Heart left ventricle (tissue), 16 donors: Measurements from ENCODE around the gene TBCD. TPM values are rescaled to one million over a fixed set of nuclear protein-coding genes. Genes with fewer than 3 reads are reported as not detected.
"Not testable (repeated sequence)": the region's sequence is repeated elsewhere in the genome, so short reads cannot be mapped to it uniquely, and the experiment has no call there.

Source experiments
- ATAC-seq, 4 donors: fragments of 200-7000 bp; cut with Tn5 transposase; one replicate each; pipeline ENCODE4 v1.9.1; 2020 to 2022; ENCODE audit warnings: moderate library complexity in 4 of 4, mild to moderate bottlenecking in 3 of 4, moderate number of reproducible peaks in 1 of 4
- DNase-seq, 5 donors: peaks; one replicate each; pipeline ENCODE4 v3.0.0-alpha.2; 2020
- H3K27ac ChIP-seq, 12 donors: fragments of 200-600 bp; sonication (generic) in 4 of 12; one replicate each; pipeline versions ENCODE4 v1.5.0 to v1.8.0; 2016 to 2022; ENCODE audit warnings: mild to moderate bottlenecking in 2 of 12
- H3K27me3 ChIP-seq, 9 donors: fragments of 200-600 bp; sonication (generic) in 2 of 9; one replicate each; pipeline versions ENCODE4 v1.5.1 to v1.8.0; 2016 to 2022; ENCODE audit warnings: mild to moderate bottlenecking in 3 of 9
- H3K36me3 ChIP-seq, 9 donors: fragments of 200-600 bp; sonication (generic) in 2 of 9; one replicate each; pipeline versions ENCODE4 v1.5.0 to v1.8.0; 2018 to 2022; ENCODE audit warnings: mild to moderate bottlenecking in 2 of 9
- H3K4me1 ChIP-seq, 12 donors: fragments of 200-600 bp; sonication (generic) in 4 of 12; one replicate each; pipeline versions ENCODE4 v1.5.0 to v1.8.0; 2016 to 2022; ENCODE audit warnings: mild to moderate bottlenecking in 3 of 12
- H3K4me3 ChIP-seq, 12 donors: fragments of 200-600 bp; sonication (generic) in 4 of 12; one replicate each; pipeline versions ENCODE4 v1.5.0 to v1.8.0; 2017 to 2022; ENCODE audit warnings: mild to moderate bottlenecking in 9 of 12, moderate library complexity in 4 of 12
- H3K9me3 ChIP-seq, 12 donors: fragments of 200-600 bp; sonication (generic) in 4 of 12; one replicate each; pipeline versions ENCODE4 v1.5.0 to v1.8.0; 2016 to 2022; ENCODE audit warnings: mild to moderate bottlenecking in 1 of 12
- CTCF ChIP-seq, 12 donors: fragments of 200-600 bp; sonication (generic) in 4 of 12; IDR thresholded peaks; one replicate each; pipeline versions ENCODE4 v1.5.0 to v1.8.0; 2018 to 2022; ENCODE audit warnings: antibody characterized with exemption in 12 of 12, mild to moderate bottlenecking in 5 of 12
- POLR2A ChIP-seq, 2 donors: fragments of 450-650 bp; IDR thresholded peaks; one replicate each; pipeline ENCODE4 v1.6.1; 2017; ENCODE audit warnings: antibody characterized with exemption in 2 of 2, mild to moderate bottlenecking in 2 of 2, moderate library complexity in 2 of 2
- WGBS, 4 donors: extraction: QIAGEN DNeasy Blood & Tissue Kit in 2 of 4; methylation state at CpG; one replicate each; pipeline versions ENCODE4 v1.1.5 to v1.1.7; 2013 to 2018; 5-methylcytosine and 5-hydroxymethylcytosine counted together
- intact Hi-C, 10 donors: fragments of 100-400 bp; cut with DNase I; formaldehyde crosslinking; loops; one replicate each; pipeline versions ENCODE4 v1.11.1 to v1.14.2; 2022
- polyA plus RNA-seq, 2 donors: library from polyadenylated mRNA; stranded (reverse); fragments of 200-250 nt; gene quantifications; one replicate each; pipeline ENCODE4 v1.2.3, GENCODE V29; 2013
- total RNA-seq, 9 donors: library from RNA; depleted of rRNA in 2 of 9; stranded (reverse); fragments of >200 nt in 2 of 9; fragmentation: NEBNext Ultra II Directional in 3 of 9; extraction: Animal tissue kit (Norgen Biotek cat#: 25700) in 3 of 9; gene quantifications; one replicate each; pipeline versions ENCODE4 v1.1.0 to v1.2.4, GENCODE V29; 2016 to 2023
- donor health status: ischemic (EF 13 %, LVEDD 7.1; RV severe dilation, severe dysfunction).
- donor health status: healthy with polysubstance abuse.
- donor health status: DM: no; HTN: yes; CAD: no.
- donor health status: DM: no; HTN: no; CAD: no.
- donor health status: ischemic (EF 25% LVEDD 6.9; RV normal size, moderate dysfunction).
- donor health status: ischemic (EF 25% LVEDD 5.7; RV mildly dilated, moderate dysfunction).
- donor health status: healthy.
- donor health status: DM: yes; HTN: yes; CAD: no.
- donor health status: ischemic (EF 35%, LVEDD 5.7; RV mildly dilated, moderate dysfunction).
- donor health status: nonischemic (EF 11% LVEDD 7.7; RV severe dilation, severe dysfunction).
- donor health status: DM: yes; HTN: yes; CAD: no.
- donor health status: PGD.
- donor health status: ischemic (EF 29% LVEDD 5.4; RV normal size, mild dysfunction).
- donor health status: nonischemic (EF 23%, LVEDD 6.1; RV moderate dilation, normal function).

TBCD gene
- total and polyA plus RNA-seq, 11 donors: 36.9 to 98.4 (median 58.5) TPM

DNA sequence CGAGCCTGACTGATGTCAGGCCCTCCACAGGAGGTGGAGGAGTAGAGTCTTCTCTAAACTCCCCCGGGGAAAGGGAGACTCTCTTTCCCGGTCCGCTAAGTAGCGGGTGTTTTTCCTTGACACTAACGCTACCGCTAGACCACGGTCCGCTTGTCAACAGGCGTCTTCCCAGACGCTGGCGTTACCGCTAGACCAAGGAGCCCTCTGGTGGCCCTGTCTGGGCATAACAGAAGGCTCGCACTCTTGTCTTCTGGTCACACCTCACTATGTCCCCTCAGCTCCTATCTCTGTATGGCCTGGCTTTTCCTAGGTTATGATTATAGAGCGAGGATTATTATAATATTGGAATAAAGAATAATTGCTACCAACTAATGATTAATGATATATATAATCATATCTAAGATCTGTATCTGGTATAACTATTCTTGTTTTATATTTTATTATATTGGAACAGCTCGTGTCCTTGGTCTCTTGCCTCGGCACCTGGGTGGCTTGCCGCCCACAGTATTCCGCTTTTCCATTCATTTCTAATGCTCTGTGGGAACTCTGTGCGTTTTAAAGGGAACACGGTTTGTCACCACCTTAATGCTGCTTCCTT, 26.0 kb downstream of the TBCD start:
- H3K27me3 ChIP-seq, ATAC-seq, H3K27ac ChIP-seq, DNase-seq, H3K9me3 ChIP-seq, H3K4me3 ChIP-seq: not testable (repeated sequence)
- intact Hi-C loops: loop anchor here in 4 of 10 donors (5.0 to 10.0 kb wide), 2 partner anchors 423 to 426 kb away; partner anchors contain the start of gene TEX19 (in 1 of the 4)
- Histone ChIP-seq H3K4me1 (peaks cover 0 to 17% (median 7%) of the 10 kb centered on the region in 12 donors), H3K36me3 (peaks cover 0 to 21% (median 7%) of the 10 kb centered on the region in 9 donors)
- WGBS, 4 donors: 69 to 82% (median 69%) methylated on average over 21 of the region's 21 CpGs
- peak in 10 of 12 donors; percentile 18 to 46 (median 36) for TF ChIP-seq CTCF (IDR thresholded peaks at IDR 0.05)

GRCh38 chr17:82779541-82779940, 27.7 kb downstream of the TBCD start:
- no peak overlapping the region for H3K27ac ChIP-seq
- peaks cover 0 to 31% (median 14%) of the 10 kb centered on the region in 9 donors for H3K36me3 ChIP-seq
- H3K27me3 ChIP-seq: no peaks in the 10 kb centered on the region
- intact Hi-C loops: loop anchor here in 4 of 10 donors (5.0 to 10.0 kb wide), 2 partner anchors 425 to 427 kb away; partner anchors contain the start of gene TEX19 (in 1 of the 4)
- H3K4me3 ChIP-seq: no peak overlapping the region
- ATAC-seq: no peak
- peaks cover 0 to 17% (median 7%) of the 10 kb centered on the region in 12 donors for H3K4me1 ChIP-seq
- TF ChIP-seq CTCF (IDR thresholded peaks at IDR 0.05) (no peak), POLR2A (IDR thresholded peaks at IDR 0.05) (no peak)
- no peaks in the 10 kb centered on the region for H3K9me3 ChIP-seq
- whole genome bisulfite sequencing, 4 donors: 86 to 91% (median 89%) methylated on average over 20 to 23 of the region's 23 CpGs
- no peak for DNase-seq

GRCh38 chr17:82780195-82780594, 28.3 kb downstream of the TBCD start:
- Histone ChIP-seq H3K27ac (no peak overlapping the region), H3K4me1 (peaks cover 0 to 11% (median 6%) of the 10 kb centered on the region in 12 donors), H3K36me3 (peaks cover 0 to 33% (median 17%) of the 10 kb centered on the region in 9 donors), H3K27me3 (no peaks in the 10 kb centered on the region), H3K4me3 (no peak overlapping the region), H3K9me3 (no peaks in the 10 kb centered on the region)
- TF ChIP-seq CTCF (IDR thresholded peaks at IDR 0.05) (no peak), POLR2A (IDR thresholded peaks at IDR 0.05) (no peak)
- 68 to 75% (median 70%) methylated on average over 12 of the region's 12 CpGs for WGBS, 4 donors
- ATAC-seq: no peak
- no peak for DNase-seq
- intact Hi-C loops: loop anchor here (2.0 to 5.0 kb wide), 8 partner anchors 52 to 182 kb away; partner anchors contain the start of gene ZNF750 (in 1 of the 10)
